Activated CD4-positive, alpha-beta T cell treated with anti-CD3 and anti-CD28 coated beads, Interleukin-2, Interleukin-4, amounts not matched to agents 100 ng/mL and 50 ng/mL, durations not matched to agents 16 hours and 8 hours (primary cell): ENCODE results near the gene PROZ.
A peak's percentile ranks its signal among the peaks of the same experiment; 100 is the strongest.

Source experiments
- DNase-seq: peaks from one replicate; pipeline ENCODE4 v3.0.0-alpha.2; 2020; ENCODE audit warnings: low spot score

PROZ gene

DNA sequence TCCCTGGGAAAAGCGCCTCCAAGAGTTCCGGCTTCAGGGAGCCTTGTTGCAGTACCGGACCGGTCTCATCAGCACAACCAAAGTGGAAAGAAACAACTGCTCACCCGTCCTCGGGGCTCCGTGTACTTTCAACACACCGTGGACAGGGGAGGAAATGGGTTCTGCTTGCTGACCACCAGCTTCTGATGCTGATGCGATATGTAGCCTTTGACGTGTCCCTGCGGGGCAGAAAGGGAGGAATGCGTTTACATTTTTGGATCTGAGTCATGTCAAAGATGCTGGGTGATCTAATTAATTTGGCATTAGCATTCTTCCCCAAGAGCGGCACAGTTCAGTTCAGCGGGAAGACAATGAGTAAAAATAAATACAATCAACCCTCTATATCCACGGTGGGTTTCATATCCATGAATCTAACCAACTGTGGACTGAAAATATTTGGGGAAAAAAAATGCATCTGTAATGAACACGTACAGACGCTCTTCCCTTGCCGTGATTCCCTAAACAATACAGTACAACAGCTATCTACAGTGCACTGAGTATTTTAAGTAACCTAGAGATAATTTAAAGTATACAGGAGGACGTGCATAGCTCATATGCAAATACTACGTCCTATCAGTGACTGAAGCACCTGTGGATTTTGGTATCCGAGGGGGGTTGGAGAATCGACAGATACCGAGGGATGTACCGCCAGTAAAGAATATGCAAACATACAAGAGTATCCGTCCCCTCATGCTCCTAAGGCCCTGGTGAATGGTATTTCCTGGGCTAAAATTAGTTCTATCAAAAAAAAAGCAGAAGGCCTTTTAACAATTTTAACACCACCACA is 19.8 kb downstream of the PROZ start:
- DNase-seq = no peak

DNA sequence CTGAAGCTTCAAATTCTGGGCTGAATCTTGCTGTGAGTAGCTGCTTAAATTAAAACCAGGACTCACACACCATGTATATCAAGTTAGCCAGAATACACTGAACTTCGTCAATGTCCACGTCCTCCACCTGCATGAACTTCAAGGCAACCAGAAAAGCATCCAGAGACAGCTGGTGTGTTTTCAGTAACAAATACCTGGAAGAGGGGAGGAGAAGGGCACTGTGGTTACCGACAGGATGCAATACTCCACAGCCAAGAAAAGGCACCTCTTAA is 20.4 kb downstream of the PROZ start:
- DNase-seq = no peak

DNA sequence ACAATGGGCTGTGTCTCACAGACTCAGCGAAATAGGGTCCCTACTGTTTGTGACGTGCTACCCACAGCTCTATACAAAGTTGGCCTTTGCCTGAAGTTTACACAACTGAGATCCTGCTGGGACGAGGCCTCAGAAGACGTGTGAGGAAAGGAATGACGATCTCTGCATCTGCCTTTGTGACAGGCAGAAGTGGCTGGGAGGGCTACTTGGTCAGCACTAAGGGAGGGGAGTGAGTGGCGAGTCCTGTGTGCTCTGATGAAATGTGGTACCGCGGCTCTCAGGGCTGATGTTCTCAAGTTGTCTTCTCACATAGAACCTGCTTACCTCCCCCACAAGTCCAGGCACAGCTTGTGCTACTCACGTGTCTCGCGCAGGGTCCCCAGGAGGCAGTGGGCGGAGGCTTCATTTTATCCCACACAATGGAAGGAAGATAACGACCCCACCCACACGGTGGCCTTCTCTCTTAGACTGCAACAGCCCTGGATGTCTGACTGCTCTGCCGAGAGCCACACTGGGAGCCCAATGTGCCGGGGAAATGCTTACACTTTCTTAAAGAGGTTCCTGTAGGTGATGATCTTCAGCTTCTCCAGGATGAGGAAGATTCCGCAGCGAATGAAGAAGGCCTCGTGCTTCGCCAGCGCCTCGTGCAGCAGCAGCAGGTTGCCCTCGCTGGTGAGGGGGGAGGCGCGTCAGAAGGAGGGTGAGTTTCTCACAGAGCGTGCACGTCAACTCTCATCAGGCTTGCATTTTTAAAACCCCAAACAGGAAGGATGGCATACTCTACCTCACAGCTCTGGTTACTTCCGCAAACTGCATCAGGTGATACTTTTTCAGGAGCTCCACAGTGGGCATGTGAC is 21.2 kb downstream of the PROZ start:
- DNase-seq = no peak

DNA sequence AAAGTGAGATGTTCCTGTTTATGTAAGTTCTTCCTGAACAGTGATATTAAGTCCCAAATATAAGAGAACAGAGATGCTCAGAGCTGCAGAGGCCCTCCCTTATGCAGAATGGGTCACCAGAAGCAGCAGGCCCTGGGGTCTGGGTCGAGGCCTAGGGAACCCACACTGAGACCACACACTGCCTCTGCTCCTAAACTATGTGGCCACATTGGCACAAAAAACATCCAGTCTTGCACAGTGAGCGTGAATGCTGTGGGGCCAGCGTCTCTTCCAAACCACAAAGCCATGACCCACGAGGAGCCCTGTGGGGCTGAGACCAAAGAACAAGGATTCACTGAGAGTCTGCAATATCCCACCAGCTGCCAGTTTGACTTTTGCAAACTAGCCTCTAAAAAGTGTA is 23.6 kb downstream of the PROZ start:
- no peak for DNase-seq

DNA sequence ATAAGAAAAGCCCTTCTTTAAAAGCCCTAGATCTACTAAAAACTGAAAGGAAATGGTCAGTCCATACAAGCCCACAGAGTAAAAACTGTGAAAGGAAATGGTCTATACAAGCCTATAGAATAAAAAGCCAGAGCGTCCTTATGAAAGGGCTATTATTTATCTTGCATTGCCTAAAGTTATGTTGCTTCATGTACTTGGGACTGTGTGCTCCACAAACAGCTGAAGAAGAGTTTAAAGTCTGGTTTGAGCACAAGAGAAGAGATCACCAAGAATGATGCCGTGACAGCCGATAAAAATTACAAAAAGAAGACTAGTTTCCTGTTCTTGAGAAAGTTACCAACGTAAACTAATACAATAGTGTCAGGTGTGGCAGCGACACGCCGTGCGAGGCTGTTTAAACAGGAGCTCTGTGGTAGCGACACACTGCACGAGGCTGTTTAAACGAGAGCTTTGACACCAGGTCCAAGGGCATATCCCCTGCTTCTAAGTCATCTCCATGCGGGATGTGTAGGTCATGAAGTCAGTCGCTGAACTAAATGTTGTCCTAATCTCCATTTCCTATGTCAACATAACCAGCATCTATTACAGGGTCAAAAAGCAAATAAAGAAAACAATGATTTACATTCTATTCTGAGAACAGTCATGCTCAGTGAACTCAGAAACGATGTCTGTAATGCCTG is 25.1 kb downstream of the PROZ start:
- no peak for DNase-seq

DNA sequence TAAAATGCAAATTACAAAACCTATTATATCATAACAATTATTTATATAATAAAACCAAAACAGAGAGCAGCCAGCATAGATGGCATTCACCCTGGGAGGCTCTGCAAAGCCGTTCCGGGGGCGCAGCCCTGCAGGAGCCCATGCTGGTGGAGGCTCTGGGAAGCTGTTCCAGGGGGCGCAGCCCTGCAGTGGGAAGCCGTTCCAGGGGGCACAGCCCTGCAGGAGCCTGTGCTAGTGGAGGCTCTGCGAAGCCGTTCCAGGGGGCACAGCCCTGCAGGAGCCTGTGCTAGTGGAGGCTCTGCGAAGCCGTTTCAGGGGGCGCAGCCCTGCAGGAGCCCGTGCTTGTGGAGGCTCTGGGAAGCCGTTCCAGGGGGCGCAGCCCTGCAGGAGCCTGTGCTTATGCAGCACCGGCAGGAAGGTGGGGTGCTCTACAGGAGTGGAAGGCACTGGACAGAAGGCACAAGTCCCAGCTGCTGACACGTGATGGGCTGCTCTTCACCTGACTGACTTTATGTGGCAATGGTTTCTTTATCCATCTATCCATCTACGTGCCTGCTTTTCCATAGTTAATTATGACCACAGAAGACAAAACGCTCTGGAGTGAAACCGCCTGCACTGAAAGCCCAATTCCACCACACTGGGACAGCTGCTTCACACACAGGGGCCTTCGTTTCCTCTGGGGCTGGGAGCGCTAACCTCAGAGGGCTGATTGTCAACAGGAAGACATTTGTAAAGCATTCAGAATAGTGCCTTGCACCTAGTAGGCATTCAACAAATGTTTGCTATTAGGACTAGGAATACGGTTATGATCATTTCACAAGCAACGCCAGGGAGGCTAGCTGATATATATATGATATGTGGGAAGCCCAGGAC is 26.4 kb downstream of the PROZ start:
- DNase-seq = peak; percentile 18

DNA sequence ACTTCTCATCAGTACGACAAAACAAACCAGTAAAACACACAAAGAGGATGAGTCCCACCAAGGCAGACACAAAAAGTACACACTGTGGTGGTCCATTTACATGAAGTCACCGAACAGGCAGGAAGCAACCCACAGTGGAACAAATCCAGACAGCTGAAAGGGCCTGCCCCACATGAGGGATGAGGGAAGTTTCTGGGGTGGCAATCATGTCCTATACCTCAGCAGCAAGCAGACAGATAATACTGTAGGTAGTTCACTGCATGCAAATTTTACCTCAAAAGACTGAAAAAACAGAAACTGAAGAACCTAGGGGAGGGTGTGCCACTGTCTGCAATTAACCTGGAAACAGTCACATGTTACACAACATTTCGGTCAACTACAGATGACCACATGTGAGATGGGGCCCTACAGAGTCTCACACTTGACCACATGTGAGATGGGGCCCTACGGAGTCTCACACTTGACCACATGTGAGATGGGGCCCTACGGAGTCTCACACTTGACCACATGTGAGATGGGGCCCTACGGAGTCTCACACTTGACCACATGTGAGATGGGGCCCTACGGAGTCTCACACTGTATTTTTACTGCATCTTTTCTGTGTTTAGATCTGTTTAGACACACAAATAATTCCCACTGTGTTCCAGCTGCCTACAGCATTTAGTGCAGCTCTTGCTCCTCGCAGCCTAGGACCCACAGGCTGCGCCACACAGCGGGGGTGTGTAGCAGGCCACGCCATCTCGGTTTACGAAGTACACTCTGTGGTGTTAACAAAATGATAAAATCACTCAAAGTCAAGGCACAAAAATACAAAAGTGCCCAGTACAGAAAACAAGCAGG is 27.8 kb downstream of the PROZ start:
- DNase-seq = no peak

DNA sequence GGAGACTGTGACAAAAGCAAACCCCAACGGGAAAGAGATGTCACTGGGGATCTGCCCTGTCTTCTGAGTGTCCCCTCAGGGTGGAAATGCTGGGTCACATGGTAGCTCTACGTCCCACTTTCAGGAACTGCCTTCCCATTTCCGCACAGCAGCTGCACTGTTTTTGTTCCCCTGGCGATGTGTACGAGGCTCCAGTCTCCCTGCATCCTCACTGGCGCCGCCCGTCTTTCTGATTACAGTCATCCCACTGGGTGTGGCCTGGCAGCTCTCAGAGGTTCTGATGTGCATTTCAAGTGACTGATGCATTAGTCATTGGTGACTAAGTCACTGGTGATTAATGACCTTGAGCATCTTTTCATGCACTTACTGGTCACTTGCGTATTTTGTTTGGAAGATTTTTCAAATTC is 28.8 kb downstream of the PROZ start:
- peak; percentile 55 for DNase-seq

DNA sequence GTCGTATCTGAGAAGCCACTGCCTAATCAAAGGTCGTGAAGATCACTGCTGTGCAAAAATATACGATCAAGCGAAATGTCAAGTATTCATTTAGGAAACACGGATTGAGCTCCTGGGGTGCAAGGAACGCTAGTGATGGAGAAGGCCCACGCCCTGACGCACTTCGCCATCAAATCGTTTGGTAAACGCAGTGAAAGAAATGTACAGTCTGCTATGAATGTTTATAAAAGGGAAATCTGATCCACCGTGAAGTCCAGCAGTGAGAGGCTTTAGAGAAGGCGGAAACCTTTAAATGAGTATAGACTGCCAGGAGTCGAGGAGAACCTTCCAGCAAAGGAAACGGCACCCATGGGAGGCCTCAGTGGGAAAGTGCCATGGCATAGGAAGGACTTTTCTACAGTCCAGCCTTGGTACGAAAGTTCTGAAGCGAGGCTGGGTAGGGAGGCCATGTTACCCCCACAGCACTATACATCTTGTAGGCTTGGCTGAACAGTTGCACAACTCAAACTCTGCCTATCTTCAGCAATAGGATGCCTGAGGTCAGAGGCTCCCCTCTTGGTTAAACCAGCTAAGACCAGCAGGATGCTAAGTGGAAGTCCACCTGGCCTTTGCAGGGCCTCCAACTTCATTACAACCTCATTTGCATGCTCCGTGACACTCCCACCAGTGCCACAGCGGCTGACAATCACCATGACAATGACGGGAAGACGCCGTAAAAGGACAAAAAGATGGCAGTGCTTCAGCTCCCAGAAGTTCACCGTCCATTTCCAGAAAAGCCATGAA is 29.6 kb downstream of the PROZ start:
- no peak for DNase-seq

DNA sequence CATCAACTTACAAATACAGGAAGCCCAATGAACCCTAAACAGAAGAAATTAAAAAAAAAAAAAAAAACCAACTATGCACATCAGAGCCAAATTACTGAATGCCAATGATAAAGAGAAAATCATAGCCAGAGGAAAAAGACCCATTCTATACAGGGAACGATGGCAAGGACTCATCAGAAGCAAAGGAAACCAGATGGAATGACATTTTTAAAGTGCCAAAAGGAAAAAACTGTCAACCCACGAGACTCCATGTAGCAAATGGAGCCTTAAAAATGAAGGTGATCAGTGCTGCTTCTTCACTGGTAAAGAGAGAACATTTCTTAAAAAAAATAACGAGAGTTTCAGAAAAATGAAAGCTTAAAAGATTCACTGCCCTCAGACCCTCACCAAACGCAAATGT is 31.7 kb downstream of the PROZ start:
- no peak for DNase-seq

DNA sequence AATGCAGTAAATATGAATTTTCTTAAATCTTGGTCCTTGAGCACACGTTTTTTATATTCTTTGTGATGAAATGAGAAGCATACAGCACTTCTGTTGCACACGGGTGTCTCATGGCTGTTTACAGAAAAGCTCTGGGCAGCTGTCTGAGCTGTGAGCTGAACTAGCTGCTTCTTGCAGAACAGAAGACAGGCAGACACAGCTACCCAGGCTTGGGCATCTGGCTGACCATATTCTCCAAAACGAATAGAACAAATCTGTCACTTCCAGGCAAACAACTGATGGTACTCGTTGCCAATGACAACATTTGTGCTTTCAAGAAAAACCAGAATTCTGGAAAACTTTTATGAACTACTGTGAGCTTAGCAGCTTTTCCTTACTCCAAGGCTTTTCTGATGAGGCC is 33.8 kb downstream of the PROZ start:
- DNase-seq = no peak

DNA sequence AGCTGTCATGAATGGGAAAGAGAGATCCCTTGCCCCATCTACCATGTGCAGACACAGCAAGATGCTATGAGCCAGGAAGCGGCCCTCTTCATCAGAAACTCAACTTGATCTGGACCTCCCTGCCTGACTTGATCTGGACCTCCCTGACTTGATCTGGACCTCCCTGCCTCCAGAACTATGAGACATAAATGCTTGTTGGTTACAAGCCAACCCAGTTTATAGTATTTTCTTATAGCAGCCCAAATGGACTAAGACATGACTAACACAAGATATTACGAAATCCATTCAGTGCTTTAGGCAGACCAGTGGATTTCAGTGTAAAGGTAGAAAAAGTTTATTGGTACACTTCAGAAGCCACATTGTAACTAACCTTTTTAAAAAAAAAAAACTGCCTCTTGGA is 34.5 kb downstream of the PROZ start:
- DNase-seq = no peak

DNA sequence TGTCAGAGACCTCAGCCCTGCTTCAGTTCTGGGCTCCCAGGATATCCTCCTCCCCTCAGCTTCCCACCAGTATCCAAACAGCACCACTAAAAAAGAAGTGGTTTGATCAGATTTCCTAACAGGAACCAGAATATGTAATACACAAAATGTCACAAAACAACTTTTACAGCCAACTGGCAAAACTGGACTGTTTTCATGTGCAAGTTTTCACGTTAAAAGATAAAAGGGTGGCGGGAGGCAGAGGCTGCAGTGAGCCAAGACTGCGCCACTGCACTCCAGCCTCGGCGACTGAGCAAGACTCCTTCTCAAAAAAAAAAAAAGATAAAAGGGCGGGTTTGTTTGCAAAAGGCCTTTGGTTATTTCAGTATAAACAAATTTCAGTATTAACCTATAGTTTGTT is 36.9 kb downstream of the PROZ start:
- DNase-seq = no peak

DNA sequence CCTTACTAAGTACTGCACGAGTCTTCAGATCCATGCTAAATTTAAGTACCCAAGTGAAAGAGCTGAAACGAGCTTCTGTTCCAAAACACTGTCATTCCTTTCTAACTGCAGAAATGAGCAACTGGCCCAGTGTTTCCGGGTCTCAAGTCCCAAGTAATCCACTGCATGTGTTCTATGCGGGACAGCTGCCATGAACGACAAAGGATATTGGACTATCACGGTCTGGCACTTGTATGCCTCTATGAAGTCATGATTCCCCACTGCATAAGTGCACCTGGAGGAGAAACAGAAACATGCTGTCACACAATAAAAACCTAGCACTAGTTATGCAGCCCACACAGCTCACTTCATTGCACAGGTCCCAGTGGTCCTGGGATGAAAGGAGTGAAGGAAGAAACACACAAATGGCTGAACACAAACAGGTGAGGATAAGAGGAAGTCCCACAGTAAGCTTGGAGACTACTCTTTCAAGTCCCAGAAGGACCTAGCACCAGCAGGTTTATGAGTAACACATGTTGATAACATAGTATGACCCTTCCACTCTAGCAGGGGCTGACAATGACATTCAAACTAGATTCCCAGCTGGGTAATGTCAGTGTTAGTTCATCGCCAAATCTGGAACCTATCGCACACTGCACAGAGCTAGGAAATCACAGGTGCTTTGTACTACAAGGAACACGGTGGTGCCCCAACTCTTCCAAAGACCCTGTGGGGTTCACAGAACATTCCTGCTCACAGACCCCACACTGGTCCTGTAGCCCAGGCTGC is 38.7 kb downstream of the PROZ start:
- no peak for DNase-seq

DNA sequence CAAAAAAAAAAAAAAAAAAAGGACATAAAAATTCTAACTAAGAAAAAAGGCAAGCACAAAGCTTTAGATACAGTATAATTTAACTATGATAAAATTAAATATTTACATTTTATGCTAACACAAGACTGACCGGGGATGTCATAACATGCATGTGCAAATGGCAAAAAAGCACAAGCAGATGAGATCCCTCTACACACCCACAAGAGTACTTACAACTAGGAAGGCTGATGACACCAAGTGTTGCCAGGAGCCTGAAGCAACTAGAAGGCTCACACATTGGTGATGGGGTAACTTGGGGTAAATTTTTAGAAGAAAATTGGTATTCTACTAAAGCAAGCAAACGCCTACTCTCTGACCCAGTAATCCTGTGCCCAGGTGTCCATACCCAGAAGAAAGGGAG is 43.4 kb downstream of the PROZ start:
- no peak for DNase-seq

DNA sequence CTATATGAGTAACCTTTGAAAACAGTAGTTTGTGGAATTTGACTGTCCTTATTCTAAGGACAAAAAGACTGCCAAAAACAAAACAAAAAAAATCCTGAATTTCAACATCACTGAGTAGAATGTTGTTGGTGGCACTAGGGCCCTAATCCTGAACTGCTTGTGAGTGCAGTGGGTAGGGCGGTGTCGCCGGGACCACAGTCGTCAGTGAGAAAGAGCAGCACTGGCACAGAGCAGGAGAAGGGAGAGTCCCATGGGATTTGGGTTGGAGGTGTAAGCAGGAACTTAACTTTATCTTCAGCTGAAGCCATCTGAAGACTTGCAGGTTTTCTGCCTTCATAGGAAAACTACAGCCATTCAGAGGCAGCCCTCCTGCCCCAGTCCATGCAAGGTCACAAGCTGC is 44.5 kb downstream of the PROZ start:
- no peak for DNase-seq

DNA sequence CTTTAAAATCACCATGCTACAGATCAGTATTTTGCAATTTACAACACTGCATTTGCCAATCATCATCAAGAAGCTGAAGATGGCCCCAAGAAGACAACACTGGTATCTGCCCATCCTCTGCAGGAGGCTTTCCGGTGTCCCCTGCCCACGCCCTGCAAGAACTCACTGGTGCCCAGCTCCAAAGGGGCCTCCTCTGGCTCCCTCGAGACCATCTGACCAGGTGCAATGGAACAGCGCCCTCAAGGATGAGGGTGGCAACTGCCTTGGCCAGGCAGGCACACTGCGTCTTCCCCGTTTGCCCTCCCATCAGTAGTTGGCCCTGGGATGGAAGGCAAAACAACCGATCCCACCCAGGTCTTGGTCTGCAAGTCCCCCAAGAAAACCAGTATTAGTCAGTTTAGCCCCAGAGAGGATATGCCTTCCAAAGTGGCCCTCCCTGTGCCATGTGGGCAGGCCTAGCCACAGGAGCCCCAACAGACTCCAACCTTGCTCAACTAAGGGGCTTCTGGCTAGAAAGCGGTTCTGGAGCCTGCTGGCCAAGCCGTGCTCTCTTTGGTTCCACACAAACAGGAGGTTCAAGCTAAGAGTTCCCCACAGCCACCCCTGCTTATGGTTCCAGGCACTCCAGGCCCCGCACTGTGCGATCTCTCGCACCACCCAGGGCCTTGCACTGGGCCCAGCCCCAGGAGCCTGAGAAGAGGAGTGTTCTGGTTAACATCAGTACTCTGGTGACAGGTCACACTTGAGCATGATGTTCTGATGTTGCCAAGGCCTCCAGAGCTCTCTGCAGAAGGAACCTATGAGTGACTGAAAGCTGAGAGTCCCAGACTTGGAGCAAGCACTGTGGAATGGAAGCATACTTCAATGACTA is 45.3 kb downstream of the PROZ start:
- DNase-seq = no peak

DNA sequence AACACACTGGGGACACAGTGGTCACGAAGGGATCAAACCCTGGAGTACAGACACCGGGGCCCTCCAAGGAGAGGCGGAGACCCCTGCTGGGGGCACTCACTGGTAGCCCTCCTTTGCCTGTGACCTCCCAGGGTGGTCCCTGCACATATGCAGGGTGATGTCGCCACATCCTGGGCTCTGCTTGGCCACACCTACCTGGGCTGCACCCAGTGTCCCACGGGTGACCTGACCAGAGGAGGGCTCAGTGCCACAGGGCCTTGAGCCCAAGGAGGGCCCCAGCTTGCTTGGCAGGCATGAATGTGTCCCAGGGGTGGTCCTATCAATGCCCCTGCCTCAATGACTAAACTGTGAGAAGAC is 45.9 kb downstream of the PROZ start:
- DNase-seq = no peak
